ENCODE results near the gene MAT2B.

GRCh38 chr5:163566678-163567077 lies 61.3 kb downstream of the MAT2B start:
- TF ChIP-seq CTCF (IDR thresholded peaks at IDR 0.05) (no peak), POLR2A (IDR thresholded peaks at IDR 0.05) (no peak)
